ENCODE results near the gene COL13A1. TPM values are rescaled to one million over a fixed set of nuclear protein-coding genes. Genes with fewer than 3 reads are reported as not detected.

COL13A1 gene
- total RNA-seq = 1 to 10 TPM in 3 of 4 donors, under 1 TPM in 1; 0.19 to 6.9 (median 2.4) TPM

DNA sequence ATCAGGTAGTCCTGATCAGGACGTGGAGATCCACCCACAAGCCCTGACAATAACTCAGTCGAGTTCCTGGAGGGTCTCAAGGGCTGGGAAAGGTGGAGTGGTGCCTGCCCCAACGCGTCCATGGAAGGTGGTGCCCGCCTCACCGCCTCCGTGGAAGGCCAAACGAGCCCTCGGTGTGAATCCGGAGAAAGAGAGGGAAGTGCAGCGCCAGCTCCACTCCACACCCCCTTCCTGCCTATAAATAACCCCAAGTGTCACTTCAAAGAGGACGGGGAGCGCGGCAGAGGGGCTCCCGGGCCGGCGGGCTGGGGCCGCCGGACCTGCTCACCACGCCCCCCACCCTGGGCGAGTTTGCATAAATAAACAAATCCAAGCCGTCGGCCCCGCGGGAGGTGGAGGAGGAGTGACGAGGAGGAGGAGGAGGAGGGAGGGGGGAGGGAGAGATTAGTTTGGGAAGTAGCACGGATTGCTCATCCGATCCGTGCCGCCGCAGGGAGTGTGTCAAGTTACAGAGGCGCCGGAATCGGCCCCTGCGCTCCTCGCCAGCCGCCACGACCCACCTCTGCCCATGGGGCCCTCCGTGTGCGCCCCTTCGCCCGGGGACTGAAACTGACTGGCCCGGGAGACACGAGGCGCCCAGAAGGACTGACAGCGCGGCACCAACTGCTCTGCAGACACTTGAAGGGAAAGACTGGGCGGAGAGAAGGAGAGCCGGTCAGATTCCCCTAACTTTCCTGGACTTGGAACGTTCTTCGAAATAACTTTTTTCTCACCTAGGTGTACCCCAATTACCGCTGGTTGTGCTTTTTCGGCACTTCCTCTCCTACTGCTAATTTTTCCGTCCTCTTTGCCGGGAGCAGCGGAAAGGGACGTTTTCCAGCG, at the start of gene COL13A1:
Gene COL13A1 (plus strand): TSS at position 473 of the 882 bp plus-strand sequence. CDS start 518 bp downstream, outside the sequence.
- TF ChIP-seq POLR2A (IDR thresholded peaks at IDR 0.05) = peak; percentile 49 to 51
- TF ChIP-seq, protein P1, sequence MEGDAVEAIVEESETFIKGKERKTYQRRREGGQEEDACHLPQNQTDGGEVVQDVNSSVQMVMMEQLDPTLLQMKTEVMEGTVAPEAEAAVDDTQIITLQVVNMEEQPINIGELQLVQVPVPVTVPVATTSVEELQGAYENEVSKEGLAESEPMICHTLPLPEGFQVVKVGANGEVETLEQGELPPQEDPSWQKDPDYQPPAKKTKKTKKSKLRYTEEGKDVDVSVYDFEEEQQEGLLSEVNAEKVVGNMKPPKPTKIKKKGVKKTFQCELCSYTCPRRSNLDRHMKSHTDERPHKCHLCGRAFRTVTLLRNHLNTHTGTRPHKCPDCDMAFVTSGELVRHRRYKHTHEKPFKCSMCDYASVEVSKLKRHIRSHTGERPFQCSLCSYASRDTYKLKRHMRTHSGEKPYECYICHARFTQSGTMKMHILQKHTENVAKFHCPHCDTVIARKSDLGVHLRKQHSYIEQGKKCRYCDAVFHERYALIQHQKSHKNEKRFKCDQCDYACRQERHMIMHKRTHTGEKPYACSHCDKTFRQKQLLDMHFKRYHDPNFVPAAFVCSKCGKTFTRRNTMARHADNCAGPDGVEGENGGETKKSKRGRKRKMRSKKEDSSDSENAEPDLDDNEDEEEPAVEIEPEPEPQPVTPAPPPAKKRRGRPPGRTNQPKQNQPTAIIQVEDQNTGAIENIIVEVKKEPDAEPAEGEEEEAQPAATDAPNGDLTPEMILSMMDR (IDR thresholded peaks at IDR 0.05 in 4 of 5, conservative IDR thresholded peaks at IDR 0.05 in 1 of 5) = peak in 2 of 5 experiments; percentile 7 to 14
- Histone ChIP-seq H3K27me3 (no peaks in the 10 kb centered on the region), H3K9me3 (no peaks in the 10 kb centered on the region), H3K4me3 (peak within 1 kb of the TSS; percentile 55 to 69 (median 64)), H3K4me1 (peaks cover 10 to 12% of the 10 kb centered on the region in 2 donors), H3K27ac (peak within 1 kb of the TSS; percentile 68 to 89 (median 82)), H3K36me3 (no peaks in the 10 kb centered on the region)
- in situ Hi-C loops (cut with MboI; ENCODE audit: low sequenced_read_pairs in 4 of 4) (no loop called here), intact Hi-C loops (cut with DNase I; ENCODE audit: low total_unique reads) (loop anchor here (1.0 to 10.0 kb wide), 5 partner anchors 45 to 297 kb away; no protein-coding TSS in a partner anchor)
- peak; percentile 63 to 78 for ATAC-seq
- peak; percentile 38 to 52 for DNase-seq

GRCh38 chr10:69752479-69752878, 49.2 kb upstream of the COL13A1 start:
- no peaks in the 10 kb centered on the region for H3K9me3 ChIP-seq
- H3K27me3 ChIP-seq = no peaks in the 10 kb centered on the region
- no peaks in the 10 kb centered on the region for H3K4me1 ChIP-seq
- H3K4me3 ChIP-seq = no peak overlapping the region
- in situ Hi-C loops (cut with MboI; ENCODE audit: low sequenced_read_pairs in 4 of 4) (no loop called here), intact Hi-C loops (cut with DNase I; ENCODE audit: low total_unique reads) (no loop called here)
- H3K36me3 ChIP-seq = no peaks in the 10 kb centered on the region
- H3K27ac ChIP-seq = no peak overlapping the region
- DNase-seq (no peak), ATAC-seq (no peak)
- TF ChIP-seq POLR2A (IDR thresholded peaks at IDR 0.05) = no peak
- TF ChIP-seq, protein P1 (IDR thresholded peaks at IDR 0.05 in 4 of 5, conservative IDR thresholded peaks at IDR 0.05 in 1 of 5) = no peak

- Histone ChIP-seq H3K9me3 (no peaks in the 10 kb centered on the region), H3K4me3 (no peak overlapping the region), H3K27ac (no peak overlapping the region), H3K27me3 (no peaks in the 10 kb centered on the region), H3K4me1 (no peaks in the 10 kb centered on the region), H3K36me3 (no peaks in the 10 kb centered on the region)
- intact Hi-C loops (cut with DNase I; ENCODE audit: low total_unique reads) (no loop called here), in situ Hi-C loops (cut with MboI; ENCODE audit: low sequenced_read_pairs in 4 of 4) (no loop called here)
- ATAC-seq (no peak), DNase-seq (no peak)
- TF ChIP-seq, protein P1 (IDR thresholded peaks at IDR 0.05 in 4 of 5, conservative IDR thresholded peaks at IDR 0.05 in 1 of 5) = no peak
- TF ChIP-seq POLR2A (IDR thresholded peaks at IDR 0.05) = no peak
These were observed 45.4 kb upstream of the COL13A1 start for GRCh38 chr10:69756279-69756678.

GRCh38 chr10:69757206-69757552, 44.5 kb upstream of the COL13A1 start:
- Histone ChIP-seq H3K4me3 (no peak overlapping the region), H3K4me1 (no peaks in the 10 kb centered on the region), H3K9me3 (no peaks in the 10 kb centered on the region), H3K27ac (no peak overlapping the region), H3K27me3 (no peaks in the 10 kb centered on the region), H3K36me3 (no peaks in the 10 kb centered on the region)
- intact Hi-C loops (cut with DNase I; ENCODE audit: low total_unique reads) (no loop called here), in situ Hi-C loops (cut with MboI; ENCODE audit: low sequenced_read_pairs in 4 of 4) (no loop called here)
- no peak for DNase-seq
- no peak for TF ChIP-seq POLR2A (IDR thresholded peaks at IDR 0.05)
- TF ChIP-seq, protein P1 (IDR thresholded peaks at IDR 0.05 in 4 of 5, conservative IDR thresholded peaks at IDR 0.05 in 1 of 5) = no peak
- ATAC-seq = no peak
